ENCODE data around the gene TMEM61.

Gene TMEM61

DNA sequence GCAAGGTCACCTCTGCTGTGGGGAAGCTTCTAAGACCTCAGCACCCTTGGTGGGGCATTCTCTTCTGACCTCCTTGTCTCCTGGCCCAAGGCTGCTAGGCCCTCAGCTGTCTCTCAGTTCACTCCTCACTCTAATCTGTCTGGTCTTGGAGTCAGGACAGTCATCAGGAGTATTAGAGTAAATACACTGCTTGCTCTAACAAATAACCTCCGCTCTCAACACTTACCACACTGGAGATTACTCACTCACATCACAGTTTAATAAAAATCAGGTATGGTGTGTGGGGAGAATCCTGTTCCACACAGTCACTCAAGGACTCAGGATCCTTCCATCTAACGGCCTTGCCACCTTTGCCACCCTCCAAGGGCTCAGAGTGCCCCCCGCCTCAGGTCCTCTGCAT is 26.6 kb upstream of the TMEM61 start:
- Histone ChIP-seq H3K4me3 (ENCODE audit: insufficient read depth, low read length, poor library complexity, severe bottlenecking) (no peak overlapping the region), H3K4me2 (ENCODE audit: low read depth, low read length, poor library complexity, severe bottlenecking) (no peak overlapping the region), H3K27me3 (ENCODE audit: low read length) (no peaks in the 10 kb centered on the region), H3K9me2 (replicated peaks; ENCODE audit: insufficient read depth, low read length) (no peaks in the 10 kb centered on the region), H3K9me3 (ENCODE audit: insufficient read depth, low read length) (peaks cover 10% of the 10 kb centered on the region; the same call in 1 of the 2 replicates), H4K20me1 (ENCODE audit: low read depth, low read length) (no peaks in the 10 kb centered on the region), H3K27ac (ENCODE audit: low read depth, low read length) (no peak overlapping the region), H3F3A (ENCODE audit: insufficient read depth) (no peaks in the 10 kb centered on the region), H2AFZ (ENCODE audit: low read depth, low read length, severe bottlenecking) (no peak overlapping the region), H3K9ac (ENCODE audit: low read length) (no peak overlapping the region), H3K36me3 (ENCODE audit: low read length) (no peaks in the 10 kb centered on the region), H3K79me2 (ENCODE audit: insufficient read depth, low read length) (no peaks in the 10 kb centered on the region)
- TF ChIP-seq, protein P1, sequence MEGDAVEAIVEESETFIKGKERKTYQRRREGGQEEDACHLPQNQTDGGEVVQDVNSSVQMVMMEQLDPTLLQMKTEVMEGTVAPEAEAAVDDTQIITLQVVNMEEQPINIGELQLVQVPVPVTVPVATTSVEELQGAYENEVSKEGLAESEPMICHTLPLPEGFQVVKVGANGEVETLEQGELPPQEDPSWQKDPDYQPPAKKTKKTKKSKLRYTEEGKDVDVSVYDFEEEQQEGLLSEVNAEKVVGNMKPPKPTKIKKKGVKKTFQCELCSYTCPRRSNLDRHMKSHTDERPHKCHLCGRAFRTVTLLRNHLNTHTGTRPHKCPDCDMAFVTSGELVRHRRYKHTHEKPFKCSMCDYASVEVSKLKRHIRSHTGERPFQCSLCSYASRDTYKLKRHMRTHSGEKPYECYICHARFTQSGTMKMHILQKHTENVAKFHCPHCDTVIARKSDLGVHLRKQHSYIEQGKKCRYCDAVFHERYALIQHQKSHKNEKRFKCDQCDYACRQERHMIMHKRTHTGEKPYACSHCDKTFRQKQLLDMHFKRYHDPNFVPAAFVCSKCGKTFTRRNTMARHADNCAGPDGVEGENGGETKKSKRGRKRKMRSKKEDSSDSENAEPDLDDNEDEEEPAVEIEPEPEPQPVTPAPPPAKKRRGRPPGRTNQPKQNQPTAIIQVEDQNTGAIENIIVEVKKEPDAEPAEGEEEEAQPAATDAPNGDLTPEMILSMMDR (IDR thresholded peaks at IDR 0.05; ENCODE audit: insufficient read depth, low read length, poor library complexity, severe bottlenecking) = no peak
- TF ChIP-seq EZH2phosphoT487 (conservative IDR thresholded peaks at IDR 0.05; ENCODE audit: low read length) = no peak

DNA sequence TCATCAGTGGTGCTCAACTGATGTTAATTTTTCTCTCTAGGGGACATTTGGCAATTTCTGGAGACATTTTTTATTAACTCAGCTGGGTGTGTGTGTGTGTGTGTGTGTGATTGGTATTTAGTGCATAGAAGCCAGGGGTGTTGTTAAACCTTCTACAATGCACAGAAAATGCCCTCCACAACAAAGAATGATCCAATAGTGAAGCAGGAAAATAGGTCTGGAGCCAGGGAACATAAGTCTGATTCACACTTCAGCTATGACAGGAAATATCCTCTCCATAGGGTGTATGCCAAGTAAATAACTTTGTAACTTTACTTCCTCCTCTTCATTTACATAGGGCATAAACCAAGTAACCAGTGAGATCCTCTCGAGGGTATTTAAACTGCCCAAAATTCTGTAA is 25.1 kb upstream of the TMEM61 start:
- TF ChIP-seq EZH2phosphoT487 (conservative IDR thresholded peaks at IDR 0.05; ENCODE audit: low read length) = no peak
- TF ChIP-seq, protein P1 (IDR thresholded peaks at IDR 0.05; ENCODE audit: insufficient read depth, low read length, poor library complexity, severe bottlenecking) = no peak
- no peaks in the 10 kb centered on the region for H3F3A ChIP-seq (ENCODE audit: insufficient read depth)
- no peaks in the 10 kb centered on the region for H3K36me3 ChIP-seq (ENCODE audit: low read length)
- H3K27me3 ChIP-seq (ENCODE audit: low read length) = no peaks in the 10 kb centered on the region
- H4K20me1 ChIP-seq (ENCODE audit: low read depth, low read length) = no peaks in the 10 kb centered on the region
- H2AFZ ChIP-seq (ENCODE audit: low read depth, low read length, severe bottlenecking) = no peak overlapping the region
- no peak overlapping the region for H3K9ac ChIP-seq (ENCODE audit: low read length)
- H3K9me3 ChIP-seq (ENCODE audit: insufficient read depth, low read length) = peaks cover 10% of the 10 kb centered on the region; the same call in 1 of the 2 replicates
- no peaks in the 10 kb centered on the region for H3K79me2 ChIP-seq (ENCODE audit: insufficient read depth, low read length)
- no peaks in the 10 kb centered on the region for H3K9me2 ChIP-seq (replicated peaks; ENCODE audit: insufficient read depth, low read length)
- no peak overlapping the region for H3K4me3 ChIP-seq (ENCODE audit: insufficient read depth, low read length, poor library complexity, severe bottlenecking)
- no peak overlapping the region for H3K4me2 ChIP-seq (ENCODE audit: low read depth, low read length, poor library complexity, severe bottlenecking)
- H3K27ac ChIP-seq (ENCODE audit: low read depth, low read length) = no peak overlapping the region

DNA sequence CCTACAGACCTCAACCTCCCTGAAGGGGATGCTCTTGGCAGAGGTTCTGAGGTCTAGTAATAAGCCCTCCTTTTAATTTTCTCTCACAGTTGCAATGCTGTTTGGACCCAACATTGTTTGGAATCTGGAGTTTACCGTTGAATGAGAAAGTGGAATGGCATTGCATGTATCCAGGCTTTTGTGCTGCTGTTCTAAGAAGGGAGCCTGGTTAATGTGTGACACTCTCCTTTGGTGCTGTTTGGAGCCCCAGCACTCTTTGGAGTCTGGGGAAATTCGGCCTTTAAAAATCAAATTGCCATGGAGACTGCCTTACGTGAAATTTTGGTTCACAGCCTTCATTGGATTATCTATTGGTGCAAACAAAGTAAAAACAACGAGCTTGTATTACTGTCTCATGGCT is 23.7 kb upstream of the TMEM61 start:
- TF ChIP-seq, protein P1 (IDR thresholded peaks at IDR 0.05; ENCODE audit: insufficient read depth, low read length, poor library complexity, severe bottlenecking) = no peak
- TF ChIP-seq EZH2phosphoT487 (conservative IDR thresholded peaks at IDR 0.05; ENCODE audit: low read length) = no peak
- no peaks in the 10 kb centered on the region for H3F3A ChIP-seq (ENCODE audit: insufficient read depth)
- peaks cover 10% of the 10 kb centered on the region; the same call in 1 of the 2 replicates for H3K9me3 ChIP-seq (ENCODE audit: insufficient read depth, low read length)
- H3K27me3 ChIP-seq (ENCODE audit: low read length) = no peaks in the 10 kb centered on the region
- no peak overlapping the region for H3K4me3 ChIP-seq (ENCODE audit: insufficient read depth, low read length, poor library complexity, severe bottlenecking)
- no peak overlapping the region for H3K4me2 ChIP-seq (ENCODE audit: low read depth, low read length, poor library complexity, severe bottlenecking)
- no peaks in the 10 kb centered on the region for H3K9me2 ChIP-seq (replicated peaks; ENCODE audit: insufficient read depth, low read length)
- H4K20me1 ChIP-seq (ENCODE audit: low read depth, low read length) = no peaks in the 10 kb centered on the region
- H3K36me3 ChIP-seq (ENCODE audit: low read length) = no peaks in the 10 kb centered on the region
- no peak overlapping the region for H3K27ac ChIP-seq (ENCODE audit: low read depth, low read length)
- no peaks in the 10 kb centered on the region for H3K79me2 ChIP-seq (ENCODE audit: insufficient read depth, low read length)
- no peak overlapping the region for H3K9ac ChIP-seq (ENCODE audit: low read length)
- no peak overlapping the region for H2AFZ ChIP-seq (ENCODE audit: low read depth, low read length, severe bottlenecking)

Measured in SU-DHL-6 (cell line).